GM12874 (cell line): Measurements from ENCODE around the gene TIMP2.

ENCODE experiments used
- CTCF ChIP-seq: IDR thresholded peaks from 2 replicates; pipeline ENCODE4 v1.5.1; 2011; ENCODE audit warnings: low read depth, mild to moderate bottlenecking, control low read depth, low read length, moderate library complexity; ENCODE audit not compliant: insufficient read depth

TIMP2 gene

GRCh38 chr17:78934681-78935418 lies 9.7 kb upstream of the TIMP2 start:
- no peak for TF ChIP-seq CTCF

GRCh38 chr17:78933959-78934568 lies 8.9 kb upstream of the TIMP2 start:
- TF ChIP-seq CTCF = no peak

GRCh38 chr17:78933025-78933958 lies 8.1 kb upstream of the TIMP2 start:
- no peak for TF ChIP-seq CTCF

GRCh38 chr17:78929908-78930775 lies 5.0 kb upstream of the TIMP2 start:
- no peak for TF ChIP-seq CTCF

- TF ChIP-seq CTCF = no peak
Observed at GRCh38 chr17:78925662-78926555, 722 bp upstream of the TIMP2 start.

GRCh38 chr17:78924481-78925151 lies 571 bp downstream of the TIMP2 start:
- no peak for TF ChIP-seq CTCF
